Spleen (tissue), 11 donors: ENCODE data around the gene CYP4Z1. TPM values are rescaled to one million over a fixed set of nuclear protein-coding genes. Genes with fewer than 3 reads are reported as not detected.
"Not testable (repeated sequence)": the region's sequence is repeated elsewhere in the genome, so short reads cannot be mapped to it uniquely, and the experiment has no call there.

Experiments used
- DNase-seq: peaks from one replicate; pipeline ENCODE4 v3.0.0-alpha.2; 2020
- H3K27ac ChIP-seq, 8 donors: fragments of 200-600 bp; sonication (generic) in 7 of 8; 1 replicate in 4 of 8; 2 replicates in 4 of 8; pipeline versions ENCODE4 v1.5.0 to v1.8.0; 2016 to 2021; ENCODE audit warnings: inconsistent platforms in 4 of 8, mild to moderate bottlenecking in 4 of 8, moderate library complexity in 1 of 8
- H3K27me3 ChIP-seq, 7 donors: fragments of 200-600 bp; sonication (generic) in 6 of 7; replicated peaks in 1 of 7; 1 replicate in 4 of 7; 2 replicates in 3 of 7; pipeline versions ENCODE4 v1.5.0 to v1.8.0; 2016 to 2021; ENCODE audit warnings: inconsistent platforms in 3 of 7, mild to moderate bottlenecking in 1 of 7
- H3K36me3 ChIP-seq, 6 donors: fragments of 200-600 bp; sonication (generic) in 5 of 6; 1 replicate in 4 of 6; 2 replicates in 2 of 6; pipeline versions ENCODE4 v1.5.0 to v1.8.0; 2016 to 2021; ENCODE audit warnings: inconsistent platforms in 2 of 6
- H3K4me1 ChIP-seq, 6 donors: fragments of 200-600 bp; sonication (generic) in 5 of 6; 1 replicate in 3 of 6; 2 replicates in 3 of 6; pipeline versions ENCODE4 v1.5.0 to v1.8.0; 2016 to 2021; ENCODE audit warnings: inconsistent platforms in 3 of 6
- H3K4me3 ChIP-seq, 8 donors: fragments of 200-600 bp; sonication (generic) in 7 of 8; 1 replicate in 4 of 8; 2 replicates in 4 of 8; pipeline versions ENCODE4 v1.5.0 to v1.8.0; 2016 to 2021; ENCODE audit warnings: inconsistent platforms in 4 of 8, mild to moderate bottlenecking in 4 of 8, moderate library complexity in 2 of 8
- H3K9me3 ChIP-seq, 8 donors: fragments of 200-600 bp; sonication (generic) in 7 of 8; 1 replicate in 4 of 8; 2 replicates in 4 of 8; pipeline versions ENCODE4 v1.5.0 to v1.8.0; 2016 to 2021; ENCODE audit warnings: inconsistent platforms in 4 of 8
- POLR2A ChIP-seq, 3 donors: fragments of 450-650 bp; IDR thresholded peaks; one replicate each; pipeline ENCODE4 v1.5.1; 2017; ENCODE audit warnings: antibody characterized with exemption in 3 of 3, mild to moderate bottlenecking in 1 of 3
- POLR2AphosphoS5 ChIP-seq, 3 donors: sonication (generic); formaldehyde crosslinking; IDR thresholded peaks; one replicate each; pipeline ENCODE4 v1.5.1; 2017; ENCODE audit warnings: antibody characterized with exemption in 3 of 3
- WGBS, 5 donors: extraction: QIAGEN DNeasy Blood & Tissue Kit in 3 of 5; methylation state at CpG; one replicate each; pipeline versions ENCODE4 v1.1.5 to v1.1.7; 2013 to 2018; 5-methylcytosine and 5-hydroxymethylcytosine counted together
- intact Hi-C: fragments of 100-400 bp; cut with DNase I; formaldehyde crosslinking; loops from one replicate; pipeline ENCODE4 v1.15.0; 2023; ENCODE audit warnings: low total_unique reads
- polyA plus RNA-seq, 3 donors: library from polyadenylated mRNA; stranded (reverse); fragments of 200-250 nt; gene quantifications; one replicate each; pipeline ENCODE4 v1.2.1, GENCODE V29; 2013
- total RNA-seq, 7 donors: library from RNA; depleted of rRNA in 3 of 7; stranded (reverse); fragments of >200 nt in 3 of 7; fragmentation: NEBNext Ultra II Directional in 4 of 7; extraction: Animal tissue kit (Norgen Biotek cat#: 25700) in 4 of 7; gene quantifications; one replicate each; pipeline versions ENCODE4 v1.1.0 to v1.2.1, GENCODE V29; 2016 to 2021
- TF ChIP-seq, protein P1 (sequence below), 11 experiments: fragments of 200-600 bp in 7 of 11; fragments of 450-650 bp in 4 of 11; sonication (generic) in 4 of 11; IDR thresholded peaks in 8 of 11; conservative IDR thresholded peaks in 3 of 11; 1 replicate in 7 of 11; 2 replicates in 4 of 11; pipeline versions ENCODE4 v1.4.0 to v1.8.0; 2016 to 2021; ENCODE audit warnings: antibody characterized with exemption in 11 of 11, inconsistent platforms in 4 of 11, mild to moderate bottlenecking in 1 of 11
- donor health status: healthy with polysubstance abuse.
- donor health status: DM: no; HTN: no; CAD: no; lungs with moderate emphysema.
- donor health status: DM: no; HTN: no; CAD: no.
- donor health status: Bipolar disorder and iron deficiency.
- donor health status: healthy.
- donor health status: DM: no; HTN: no; CAD: no.
- donor health status: DM: yes; HTN: yes; CAD: no.

CYP4Z1 gene
- total and polyA plus RNA-seq, 10 donors = 0.03 to 0.24 TPM; not detected in 8

DNA sequence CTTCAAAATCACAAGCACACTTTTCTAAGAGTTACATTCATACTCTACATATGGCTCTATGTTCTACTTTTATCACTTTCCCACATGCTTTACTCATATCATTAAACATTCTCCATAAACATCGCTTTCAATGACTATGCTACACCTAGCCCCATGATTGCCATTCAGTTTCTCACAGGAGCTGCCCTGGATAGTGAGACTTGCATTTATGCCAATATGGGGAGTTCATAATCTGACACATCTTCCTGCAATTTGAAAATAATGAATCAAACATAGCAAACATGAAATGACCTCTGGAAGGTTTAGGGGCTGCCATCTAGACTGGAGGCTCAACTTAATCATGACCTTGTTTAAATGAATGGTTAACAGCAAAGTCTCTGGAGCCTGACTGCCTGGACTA lies 61.2 kb downstream of the CYP4Z1 start:
- intact Hi-C loops = no loop called here
- Histone ChIP-seq H3K36me3 (no peaks in the 10 kb centered on the region), H3K4me1 (no peaks in the 10 kb centered on the region), H3K27ac (no peak overlapping the region), H3K9me3 (peaks cover 0 to 6% (median 0%) of the 10 kb centered on the region in 8 donors), H3K4me3 (no peak overlapping the region), H3K27me3 (no peaks in the 10 kb centered on the region)
- WGBS, 5 donors = 96 to 100% (median 96%) methylated on average over 1 of the region's 1 CpG
- no peak for TF ChIP-seq POLR2AphosphoS5 (IDR thresholded peaks at IDR 0.05)
- TF ChIP-seq POLR2A (IDR thresholded peaks at IDR 0.05) = no peak
- TF ChIP-seq, protein P1, sequence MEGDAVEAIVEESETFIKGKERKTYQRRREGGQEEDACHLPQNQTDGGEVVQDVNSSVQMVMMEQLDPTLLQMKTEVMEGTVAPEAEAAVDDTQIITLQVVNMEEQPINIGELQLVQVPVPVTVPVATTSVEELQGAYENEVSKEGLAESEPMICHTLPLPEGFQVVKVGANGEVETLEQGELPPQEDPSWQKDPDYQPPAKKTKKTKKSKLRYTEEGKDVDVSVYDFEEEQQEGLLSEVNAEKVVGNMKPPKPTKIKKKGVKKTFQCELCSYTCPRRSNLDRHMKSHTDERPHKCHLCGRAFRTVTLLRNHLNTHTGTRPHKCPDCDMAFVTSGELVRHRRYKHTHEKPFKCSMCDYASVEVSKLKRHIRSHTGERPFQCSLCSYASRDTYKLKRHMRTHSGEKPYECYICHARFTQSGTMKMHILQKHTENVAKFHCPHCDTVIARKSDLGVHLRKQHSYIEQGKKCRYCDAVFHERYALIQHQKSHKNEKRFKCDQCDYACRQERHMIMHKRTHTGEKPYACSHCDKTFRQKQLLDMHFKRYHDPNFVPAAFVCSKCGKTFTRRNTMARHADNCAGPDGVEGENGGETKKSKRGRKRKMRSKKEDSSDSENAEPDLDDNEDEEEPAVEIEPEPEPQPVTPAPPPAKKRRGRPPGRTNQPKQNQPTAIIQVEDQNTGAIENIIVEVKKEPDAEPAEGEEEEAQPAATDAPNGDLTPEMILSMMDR (IDR thresholded peaks at IDR 0.05 in 8 of 11, conservative IDR thresholded peaks at IDR 0.05 in 3 of 11) = no peak
- no peak for DNase-seq

DNA sequence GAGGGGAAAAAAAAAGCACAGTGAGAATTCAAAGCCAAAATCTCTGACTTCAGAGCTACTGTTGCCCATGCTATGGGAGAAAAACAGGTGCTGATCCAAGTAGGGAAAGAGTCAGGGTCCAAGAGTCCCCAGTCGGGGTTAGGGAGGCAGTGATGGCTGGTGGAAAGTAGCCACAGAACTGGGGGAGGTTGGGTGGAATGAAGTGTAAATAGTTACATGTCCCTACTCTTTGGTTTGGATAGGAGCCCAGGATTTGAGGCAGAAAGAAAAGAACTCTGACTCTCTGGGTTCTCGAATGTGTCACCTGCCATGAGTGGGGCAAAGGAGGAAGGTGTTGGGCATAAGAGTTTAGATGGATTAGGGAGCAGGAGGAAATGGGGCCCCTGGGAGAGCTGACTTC lies 61.8 kb downstream of the CYP4Z1 start:
- H3K27me3 ChIP-seq, H3K4me3 ChIP-seq, H3K36me3 ChIP-seq, DNase-seq, H3K9me3 ChIP-seq, intact Hi-C loops, H3K4me1 ChIP-seq, H3K27ac ChIP-seq: not testable (repeated sequence)
- WGBS, 5 donors = 65 to 80% (median 72%) methylated on average over 2 of the region's 2 CpGs

DNA sequence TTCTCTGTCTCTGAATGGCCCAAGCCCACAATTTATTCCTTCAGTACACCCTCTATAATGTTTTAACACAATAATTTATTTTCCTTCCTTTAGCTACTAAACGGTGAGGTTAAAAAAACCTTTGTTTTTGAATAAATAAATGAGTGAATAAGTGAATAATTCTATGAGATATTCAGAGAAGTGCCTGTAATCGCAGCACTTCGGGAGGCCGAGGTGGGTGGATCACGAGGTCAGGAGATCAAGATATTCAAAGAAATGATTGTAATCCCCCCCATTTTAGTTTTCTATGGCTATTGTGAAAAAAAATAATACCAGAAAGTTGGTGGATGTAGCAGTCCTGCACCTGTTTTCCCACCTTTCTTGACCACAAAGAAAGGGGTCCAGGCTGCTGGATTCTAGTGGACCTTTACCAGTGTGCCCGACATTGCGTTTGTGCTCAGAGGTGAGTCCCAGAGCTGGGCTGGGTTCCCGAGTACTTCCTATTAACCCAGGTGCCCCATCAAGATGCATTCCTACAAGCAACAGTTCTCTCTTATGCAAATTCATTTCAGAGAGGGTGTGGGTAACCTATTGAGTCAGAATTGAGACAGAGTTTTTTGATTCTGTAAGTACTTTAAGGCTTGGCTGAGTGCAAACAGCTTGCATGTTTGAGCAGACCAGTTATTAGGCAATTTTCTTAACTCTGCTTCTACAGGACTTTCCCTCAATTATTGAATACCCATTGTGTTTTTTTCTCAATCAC lies 62.6 kb downstream of the CYP4Z1 start:
- H3K4me3 ChIP-seq, H3K27me3 ChIP-seq, H3K9me3 ChIP-seq, intact Hi-C loops, H3K4me1 ChIP-seq, DNase-seq, H3K36me3 ChIP-seq, H3K27ac ChIP-seq: not testable (repeated sequence)
- WGBS, 5 donors = 79 to 87% (median 84%) methylated on average over 8 of the region's 8 CpGs

DNA sequence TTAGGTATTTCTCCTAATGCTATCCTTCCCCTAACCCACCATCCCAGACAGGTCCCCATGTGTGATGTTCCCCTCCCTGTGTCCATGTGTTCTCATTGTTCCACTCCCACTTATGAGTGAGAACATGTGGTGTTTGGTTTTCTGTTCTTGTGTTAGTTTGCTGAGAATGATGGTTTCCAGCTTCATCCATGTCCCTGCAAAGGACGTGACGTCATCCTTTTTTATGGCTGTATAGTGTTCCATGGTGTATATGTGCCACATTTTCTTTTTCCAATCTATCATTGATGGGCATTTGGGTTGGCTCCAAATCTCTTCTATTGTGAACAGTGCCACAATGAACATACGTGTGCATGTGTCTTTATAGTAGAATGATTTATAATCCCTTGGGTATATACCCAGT lies 65.6 kb downstream of the CYP4Z1 start:
- H3K36me3 ChIP-seq, intact Hi-C loops: not testable (repeated sequence)
- WGBS, 5 donors = 93 to 96% (median 95%) methylated on average over 3 of the region's 3 CpGs

DNA sequence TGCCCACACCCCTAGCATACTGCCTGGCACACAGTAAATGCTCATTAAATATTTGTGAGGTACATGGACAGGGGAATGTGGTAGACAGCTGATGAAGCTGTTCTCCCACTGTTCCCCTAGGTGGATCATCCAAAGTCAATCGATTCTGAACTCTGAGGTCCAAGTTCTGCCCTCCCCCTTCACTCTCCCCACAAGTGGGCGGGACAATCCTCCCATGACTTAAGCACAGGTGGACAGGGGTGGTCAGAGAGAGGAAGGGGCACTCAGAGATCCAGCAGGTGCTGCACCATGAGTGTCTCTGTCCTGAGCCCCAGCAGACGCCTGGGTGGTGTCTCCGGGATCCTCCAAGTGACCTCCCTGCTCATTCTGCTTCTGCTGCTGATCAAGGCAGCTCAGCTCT lies 70.2 kb downstream of the CYP4Z1 start, which contains the start of gene CYP4A22:
TSS of gene CYP4A22 (plus strand) at position 244 of the 400 bp plus-strand sequence. CDS start at position 289, 45 bp downstream.
- no peaks in the 10 kb centered on the region for H3K4me1 ChIP-seq
- H3K9me3 ChIP-seq = no peaks in the 10 kb centered on the region
- 72 to 88% (median 83%) methylated on average over 1 to 4 of the region's 4 CpGs for WGBS, 5 donors
- H3K4me3 ChIP-seq = no peak within 1 kb of the TSS
- H3K36me3 ChIP-seq = no peaks in the 10 kb centered on the region
- intact Hi-C loops = no loop called here
- no peak within 1 kb of the TSS for H3K27ac ChIP-seq
- peaks cover 0 to 8% (median 0%) of the 10 kb centered on the region in 7 donors for H3K27me3 ChIP-seq
- no peak for TF ChIP-seq POLR2A (IDR thresholded peaks at IDR 0.05)
- no peak for TF ChIP-seq POLR2AphosphoS5 (IDR thresholded peaks at IDR 0.05)
- TF ChIP-seq, protein P1 (IDR thresholded peaks at IDR 0.05 in 8 of 11, conservative IDR thresholded peaks at IDR 0.05 in 3 of 11) = no peak
- DNase-seq = no peak

More for the DNA sequence above, 65.6 kb downstream of the CYP4Z1 start:
- not testable (repeated sequence) for H3K27ac ChIP-seq, DNase-seq, H3K27me3 ChIP-seq, H3K4me3 ChIP-seq, H3K9me3 ChIP-seq, H3K4me1 ChIP-seq
